HepG2 (cell line): ENCODE data around the gene DAAM1. TPM values are rescaled to one million over a fixed set of nuclear protein-coding genes. Genes with fewer than 3 reads are reported as not detected.

Experiments used
- ATAC-seq: fragments of 200-7000 bp; cut with Tn5 transposase; 3 replicates; pipeline ENCODE4 v1.9.1; 2020; ENCODE audit warnings: mild to moderate bottlenecking, moderate library complexity
- BruUV-seq: library from RNA; stranded (reverse); fragments of 400-500 nt; replicated peaks from 2 replicates; lab custom pipeline; 2021; lab: Mats Ljungman, UMichigan
- CTCF ChIA-PET: fragments of 300-600 bp; formaldehyde crosslinking; extraction: SDS; loops from one replicate; lab custom pipeline; 2021; ENCODE audit warnings: low total read pairs, inconsistent platforms, low intra/inter-chr PET ratio; lab: Yijun Ruan, JAX
- POLR2A ChIA-PET: fragments of 350-600 bp; sonication (Branson Sonifier 250); formaldehyde crosslinking; loops from one replicate; lab custom pipeline; 2020; ENCODE audit warnings: antibody characterized with exemption, inconsistent platforms; lab: Yijun Ruan, JAX
- DNase-seq: peaks from one replicate; pipeline ENCODE4 v3.0.0-alpha.2; 2015; ENCODE audit warnings: low spot score
- FAIRE-seq: peaks from 3 replicates; lab custom pipeline; 2011; peaks lifted over from hg19 to GRCh38; lab: Jason Lieb, UNC
- H2AFZ ChIP-seq: one replicate; pipeline ENCODE4 v1.6.1; 2011; ENCODE audit warnings: low read length, inconsistent platforms
- H3K27ac ChIP-seq: fragments of 300-600 bp; 3 replicates; pipeline ENCODE4 v1.8.0; 2011; ENCODE audit warnings: mixed run types, mild to moderate bottlenecking, mixed read lengths, low read length, inconsistent platforms; ENCODE audit not compliant: insufficient read depth; ENCODE audit errors: extremely low read length
- H3K27me3 ChIP-seq, 2 experiments: fragments of 200-600 bp in 1 of 2; 2 replicates in 1 of 2; 3 replicates in 1 of 2; pipeline versions ENCODE4 v1.6.0 to v1.8.0; 2011; ENCODE audit warnings: low read length in 2 of 2, mild to moderate bottlenecking in 2 of 2, moderate library complexity in 2 of 2, inconsistent platforms in 1 of 2; ENCODE audit not compliant: insufficient read depth in 2 of 2, control insufficient read depth in 1 of 2
- H3K36me3 ChIP-seq, 2 experiments: fragments of 200-600 bp in 1 of 2; replicated peaks in 1 of 2; 2 replicates in 1 of 2; 3 replicates in 1 of 2; pipeline versions ENCODE4 v1.5.1 to v1.8.0; 2011; ENCODE audit warnings: low read length in 2 of 2, inconsistent platforms in 1 of 2; ENCODE audit not compliant: insufficient read depth in 2 of 2, control insufficient read depth in 1 of 2
- H3K4me1 ChIP-seq: 2 replicates; pipeline ENCODE4 v1.5.1; 2012; ENCODE audit warnings: low read length, inconsistent platforms; ENCODE audit not compliant: insufficient read depth
- H3K4me2 ChIP-seq: 2 replicates; pipeline ENCODE4 v1.6.0; 2011; ENCODE audit warnings: low read depth, low read length, inconsistent platforms
- H3K4me3 ChIP-seq, 3 experiments: fragments of 200-600 bp in 1 of 3; sonication (generic), shearing (Covaris generic) in 1 of 3; replicated peaks in 1 of 3; 2 replicates each; pipeline ENCODE4 v1.5.1; 2011 to 2016; ENCODE audit warnings: low read length in 3 of 3, inconsistent platforms in 2 of 3, low read depth in 2 of 3, mild to moderate bottlenecking in 2 of 3, control low read depth in 1 of 3, mixed read lengths in 1 of 3; ENCODE audit not compliant: insufficient read depth in 1 of 3
- H3K79me2 ChIP-seq: one replicate; pipeline ENCODE4 v1.6.1; 2011; ENCODE audit warnings: low read length, inconsistent platforms; ENCODE audit not compliant: insufficient read depth
- H3K9ac ChIP-seq: 2 replicates; pipeline ENCODE4 v1.6.0; 2011; ENCODE audit warnings: mild to moderate bottlenecking, low read depth, low read length, inconsistent platforms; ENCODE audit not compliant: insufficient read depth
- H3K9me3 ChIP-seq: 2 replicates; pipeline ENCODE4 v1.5.1; 2012; ENCODE audit warnings: mild to moderate bottlenecking, low read length
- H4K20me1 ChIP-seq: 2 replicates; pipeline ENCODE4 v1.6.0; 2011; ENCODE audit warnings: inconsistent platforms, mild to moderate bottlenecking, low read length, moderate library complexity; ENCODE audit not compliant: insufficient read depth
- ADNP ChIP-seq: sonication (generic); formaldehyde crosslinking; IDR thresholded peaks from 2 replicates; pipeline ENCODE4 v1.4.0; 2020; ENCODE audit warnings: missing genetic modification reagents
- GABPA ChIP-seq, 2 experiments: IDR thresholded peaks; 2 replicates each; pipeline ENCODE4 v1.6.1; 2011 to 2016; ENCODE audit warnings: low read depth in 2 of 2, low read length in 1 of 2, missing biosample characterization in 1 of 2, missing genetic modification characterization in 1 of 2
- HOXD1 ChIP-seq: sonication (generic); formaldehyde crosslinking; IDR thresholded peaks from 2 replicates; pipeline ENCODE4 v1.5.0; 2020; ENCODE audit warnings: missing genetic modification reagents
- MXD4 ChIP-seq: IDR thresholded peaks from 2 replicates; pipeline ENCODE4 v1.6.1; 2016; ENCODE audit warnings: mild to moderate bottlenecking, missing biosample characterization, missing genetic modification reagents
- NFIB ChIP-seq: sonication (generic); formaldehyde crosslinking; IDR thresholded peaks from 2 replicates; pipeline ENCODE4 v1.9.0; 2021; ENCODE audit warnings: missing genetic modification reagents, mild to moderate bottlenecking, borderline replicate concordance
- NFKBIZ ChIP-seq: IDR thresholded peaks from 2 replicates; pipeline ENCODE4 v1.6.1; 2018; ENCODE audit warnings: missing genetic modification reagents, missing compliant biosample characterization
- NKX3-1 ChIP-seq: sonication (generic); formaldehyde crosslinking; IDR thresholded peaks from 2 replicates; pipeline ENCODE4 v1.5.0; 2020; ENCODE audit warnings: missing genetic modification reagents
- NPAS2 ChIP-seq: sonication (generic); formaldehyde crosslinking; IDR thresholded peaks from 2 replicates; pipeline ENCODE4 v1.8.0; 2022; ENCODE audit warnings: mild to moderate bottlenecking, missing genetic modification reagents, borderline replicate concordance
- NRL ChIP-seq: sonication (generic); formaldehyde crosslinking; IDR thresholded peaks from 2 replicates; pipeline ENCODE4 v1.5.0; 2020; ENCODE audit warnings: missing genetic modification reagents, mild to moderate bottlenecking, moderate library complexity, borderline replicate concordance
- REXO4 ChIP-seq: sonication (generic); formaldehyde crosslinking; IDR thresholded peaks from 2 replicates; pipeline ENCODE4 v1.8.0; 2022; ENCODE audit warnings: missing genetic modification reagents, mild to moderate bottlenecking, borderline replicate concordance
- TSC22D2 ChIP-seq: sonication (generic); formaldehyde crosslinking; IDR thresholded peaks from 2 replicates; pipeline ENCODE4 v1.5.1; 2020; ENCODE audit warnings: missing genetic modification reagents, mild to moderate bottlenecking, borderline replicate concordance
- ZFP37 ChIP-seq: sonication (generic); formaldehyde crosslinking; IDR thresholded peaks from 2 replicates; pipeline ENCODE4 v1.4.0; 2020; ENCODE audit warnings: missing genetic modification reagents, borderline replicate concordance
- ZNF382 ChIP-seq: sonication (generic); formaldehyde crosslinking; IDR thresholded peaks from 2 replicates; pipeline ENCODE4 v1.5.0; 2020; ENCODE audit warnings: missing genetic modification reagents, mild to moderate bottlenecking, borderline replicate concordance
- ZNF605 ChIP-seq: sonication (generic); formaldehyde crosslinking; IDR thresholded peaks from 2 replicates; pipeline ENCODE4 v1.8.0; 2022; ENCODE audit warnings: mild to moderate bottlenecking, missing genetic modification reagents
- ZNF780A ChIP-seq: sonication (generic); formaldehyde crosslinking; IDR thresholded peaks from 2 replicates; pipeline ENCODE4 v1.8.0; 2022; ENCODE audit warnings: mild to moderate bottlenecking, missing genetic modification reagents, moderate library complexity
- WGBS: methylation state at CpG from one replicate; pipeline ENCODE4 v1.1.6; 2017; ENCODE audit warnings: low lambda C conversion rate; 5-methylcytosine and 5-hydroxymethylcytosine counted together
- in situ Hi-C: cut with HindIII; loops from 2 replicates; pipeline ENCODE4 v1.10.0; 2017; ENCODE audit warnings: low pct_unique_long_range_greater_than_20kb; ENCODE audit not compliant: extremely low pct_ligation_motif_present
- intact Hi-C: fragments of 100-400 bp; cut with micrococcal nuclease; formaldehyde crosslinking; loops from one replicate; pipeline ENCODE4 v1.10.0; 2022; ENCODE audit not compliant: unreplicated experiment
- polyA plus RNA-seq, 8 experiments: library from polyadenylated mRNA; depleted of rRNA in 3 of 8; stranded (reverse) in 7 of 8; unstranded in 1 of 8; fragments of >200 nt; fragmentation: Illumina TruSeq in 4 of 8; extraction: Trizol in 4 of 8; gene quantifications; 2 replicates each; pipeline versions ENCODE4 v1.2.1 to v1.2.3, GENCODE V29; 2011 to 2016; ENCODE audit warnings: low read depth in 4 of 8, missing spikeins in 1 of 8, mixed read lengths in 1 of 8; ENCODE audit not compliant: insufficient read depth in 1 of 8
- total RNA-seq, 5 experiments: library from RNA; depleted of rRNA; stranded (reverse); fragments of >200 nt; fragmentation: Illumina TruSeq; extraction: Trizol; gene quantifications; 2 replicates each; pipeline ENCODE4 v1.2.3, GENCODE V29; 2016; ENCODE audit warnings: low read depth in 1 of 5
- TF ChIP-seq, protein P1 (sequence below): sonication (generic); formaldehyde crosslinking; IDR thresholded peaks from 2 replicates; pipeline ENCODE4 v1.5.0; 2020; ENCODE audit warnings: mild to moderate bottlenecking, missing genetic modification reagents

Gene DAAM1
- total and polyA plus RNA-seq, 2 of the 13 experiments (the other 11 are each of a cell fraction or from before 2014, with no cell fraction given), result 10.9 to 24.5 TPM

- intact Hi-C loops, result no loop called here
- CTCF ChIA-PET, result no interaction called here
- no peak overlapping the region for H3K9ac ChIP-seq
These were observed 114.7 kb downstream of the DAAM1 start for GRCh38 chr14:59303216-59303615.

DNA sequence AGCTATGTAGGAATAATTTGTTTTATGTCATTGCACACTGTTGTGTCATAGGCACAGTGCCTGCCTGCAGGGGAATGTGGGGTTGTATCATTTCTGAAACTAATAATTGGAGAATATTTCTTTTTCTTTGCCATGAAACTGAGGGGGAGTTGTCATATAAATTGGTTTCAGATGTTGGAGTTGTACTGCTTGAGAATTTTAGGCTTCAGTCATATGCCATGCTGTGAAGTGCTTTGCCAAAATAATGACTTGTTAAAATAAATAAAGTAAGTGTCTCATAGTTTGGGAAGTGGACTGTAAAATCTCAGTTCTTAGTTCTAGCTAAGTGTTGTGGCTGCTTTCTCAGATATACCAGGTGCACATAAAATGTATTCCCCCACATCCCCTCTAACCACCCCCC is 116.8 kb downstream of the DAAM1 start:
- Histone ChIP-seq H3K27me3 (no peaks in the 10 kb centered on the region), H3K9ac (no peak overlapping the region), H3K36me3 (no peaks in the 10 kb centered on the region), H3K79me2 (peaks cover 5% of the 10 kb centered on the region), H3K4me3 (no peak overlapping the region), H3K27ac (peak overlapping the region; percentile 54), H4K20me1 (no peaks in the 10 kb centered on the region), H3K4me2 (no peak overlapping the region), H3K4me1 (peaks cover 78% of the 10 kb centered on the region), H3K9me3 (no peaks in the 10 kb centered on the region), H2AFZ (no peak overlapping the region)
- no TSS peak for BruUV-seq
- CTCF ChIA-PET, result no interaction called here
- intact Hi-C loops, result loop anchor here (1.0 kb wide), 1 partner anchor 8 kb away; no protein-coding TSS in a partner anchor
- ATAC-seq (no peak), DNase-seq (no peak), FAIRE-seq (no peak)
- POLR2A ChIA-PET, result no interaction called here
- in situ Hi-C loops, result no loop called here
- TF ChIP-seq TSC22D2 (CRISPR knock-in tag) (no peak), NRL (CRISPR knock-in tag) (no peak), ZFP37 (no peak), MXD4 (no peak), NPAS2 (no peak), NKX3-1 (CRISPR knock-in tag) (no peak)

More at GRCh38 chr14:59303216-59303615, 114.7 kb downstream of the DAAM1 start:
- no peak overlapping the region for H3K4me3 ChIP-seq
- peaks cover 86% of the 10 kb centered on the region for H3K4me1 ChIP-seq
- H3K27ac ChIP-seq, result no peak overlapping the region
- 92% methylated on average over 2 of the region's 2 CpGs for WGBS
- POLR2A ChIA-PET, result interaction anchor here (1.0 to 1.3 kb wide), 2 partner anchors 11 kb away, joined by 3 to 7 read pairs; no protein-coding TSS in a partner anchor
- H3K36me3 ChIP-seq, result no peaks in the 10 kb centered on the region
- H2AFZ ChIP-seq, result no peak overlapping the region
- H3K27me3 ChIP-seq, result no peaks in the 10 kb centered on the region
- in situ Hi-C loops, result no loop called here
- DNase-seq (no peak), FAIRE-seq (no peak), ATAC-seq (no peak)
- no peaks in the 10 kb centered on the region for H4K20me1 ChIP-seq
- TF ChIP-seq, protein P1, sequence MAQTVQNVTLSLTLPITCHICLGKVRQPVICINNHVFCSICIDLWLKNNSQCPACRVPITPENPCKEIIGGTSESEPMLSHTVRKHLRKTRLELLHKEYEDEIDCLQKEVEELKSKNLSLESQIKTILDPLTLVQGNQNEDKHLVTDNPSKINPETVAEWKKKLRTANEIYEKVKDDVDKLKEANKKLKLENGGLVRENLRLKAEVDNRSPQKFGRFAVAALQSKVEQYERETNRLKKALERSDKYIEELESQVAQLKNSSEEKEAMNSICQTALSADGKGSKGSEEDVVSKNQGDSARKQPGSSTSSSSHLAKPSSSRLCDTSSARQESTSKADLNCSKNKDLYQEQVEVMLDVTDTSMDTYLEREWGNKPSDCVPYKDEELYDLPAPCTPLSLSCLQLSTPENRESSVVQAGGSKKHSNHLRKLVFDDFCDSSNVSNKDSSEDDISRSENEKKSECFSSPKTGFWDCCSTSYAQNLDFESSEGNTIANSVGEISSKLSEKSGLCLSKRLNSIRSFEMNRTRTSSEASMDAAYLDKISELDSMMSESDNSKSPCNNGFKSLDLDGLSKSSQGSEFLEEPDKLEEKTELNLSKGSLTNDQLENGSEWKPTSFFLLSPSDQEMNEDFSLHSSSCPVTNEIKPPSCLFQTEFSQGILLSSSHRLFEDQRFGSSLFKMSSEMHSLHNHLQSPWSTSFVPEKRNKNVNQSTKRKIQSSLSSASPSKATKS, result no peak
- TF ChIP-seq ZNF780A (CRISPR knock-in tag) (no peak), TSC22D2 (CRISPR knock-in tag) (no peak), HOXD1 (CRISPR knock-in tag) (no peak), ZNF605 (CRISPR knock-in tag) (no peak), REXO4 (CRISPR knock-in tag) (no peak), NFIB (CRISPR knock-in tag) (no peak), GABPA (IDR thresholded peaks at IDR 0.05; ENCODE audit: low read depth, low read length) (no peak), GABPA (CRISPR knock-in tag; IDR thresholded peaks at IDR 0.05; ENCODE audit: low read depth) (no peak), NFKBIZ (no peak), ZNF382 (CRISPR knock-in tag) (no peak), ADNP (CRISPR knock-in tag) (no peak)
- no peaks in the 10 kb centered on the region for H3K9me3 ChIP-seq
- H3K79me2 ChIP-seq, result peaks cover 5% of the 10 kb centered on the region
- BruUV-seq, result no TSS peak
- no peak overlapping the region for H3K4me2 ChIP-seq
